Measurements from ENCODE around the gene DHFR. TPM values are rescaled to one million over a fixed set of nuclear protein-coding genes. Genes with fewer than 3 reads are reported as not detected.
"Not testable (repeated sequence)": the region's sequence is repeated elsewhere in the genome, so short reads cannot be mapped to it uniquely, and the experiment has no call there.

The DHFR gene
- total RNA-seq, 1 donor from 2014 or later: 13.4 TPM

DNA sequence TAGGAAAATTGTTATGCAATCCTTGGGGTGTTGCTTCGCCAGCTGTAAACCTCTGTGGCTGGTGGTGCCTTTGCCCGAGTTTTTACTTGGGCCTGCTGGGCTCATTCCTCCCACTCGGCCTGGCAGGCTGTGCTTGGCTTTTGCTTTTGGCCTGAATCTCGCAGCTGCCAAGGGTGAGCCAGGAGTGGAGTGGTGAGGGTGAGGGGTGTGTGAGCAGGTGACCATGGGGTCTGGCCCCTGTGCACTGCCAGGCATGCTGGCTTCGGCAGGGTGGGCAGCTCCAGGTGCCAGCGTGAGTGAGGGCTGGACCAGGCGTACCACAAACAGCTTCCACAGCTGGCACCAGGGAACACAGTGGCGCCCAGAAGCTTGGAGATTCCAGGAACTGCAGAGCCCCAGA, 12.6 kb upstream of the DHFR start:
- Mint-ChIP-seq H3K27me3 (ENCODE audit: low read depth) (no peaks in the 10 kb centered on the region), H3K27ac (ENCODE audit: unreplicated experiment) (no peak overlapping the region), H3K4me1 (ENCODE audit: low read depth) (peaks cover 8% of the 10 kb centered on the region), H3K9me3 (ENCODE audit: low read depth) (no peaks in the 10 kb centered on the region), H3K4me3 (ENCODE audit: unreplicated experiment) (no peak overlapping the region), H3K36me3 (ENCODE audit: low read depth) (peaks cover 7% of the 10 kb centered on the region)
- DNase-seq (ENCODE audit: low spot score): no peak
- TF ChIP-seq, protein P1, sequence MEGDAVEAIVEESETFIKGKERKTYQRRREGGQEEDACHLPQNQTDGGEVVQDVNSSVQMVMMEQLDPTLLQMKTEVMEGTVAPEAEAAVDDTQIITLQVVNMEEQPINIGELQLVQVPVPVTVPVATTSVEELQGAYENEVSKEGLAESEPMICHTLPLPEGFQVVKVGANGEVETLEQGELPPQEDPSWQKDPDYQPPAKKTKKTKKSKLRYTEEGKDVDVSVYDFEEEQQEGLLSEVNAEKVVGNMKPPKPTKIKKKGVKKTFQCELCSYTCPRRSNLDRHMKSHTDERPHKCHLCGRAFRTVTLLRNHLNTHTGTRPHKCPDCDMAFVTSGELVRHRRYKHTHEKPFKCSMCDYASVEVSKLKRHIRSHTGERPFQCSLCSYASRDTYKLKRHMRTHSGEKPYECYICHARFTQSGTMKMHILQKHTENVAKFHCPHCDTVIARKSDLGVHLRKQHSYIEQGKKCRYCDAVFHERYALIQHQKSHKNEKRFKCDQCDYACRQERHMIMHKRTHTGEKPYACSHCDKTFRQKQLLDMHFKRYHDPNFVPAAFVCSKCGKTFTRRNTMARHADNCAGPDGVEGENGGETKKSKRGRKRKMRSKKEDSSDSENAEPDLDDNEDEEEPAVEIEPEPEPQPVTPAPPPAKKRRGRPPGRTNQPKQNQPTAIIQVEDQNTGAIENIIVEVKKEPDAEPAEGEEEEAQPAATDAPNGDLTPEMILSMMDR (IDR thresholded peaks at IDR 0.05): no peak

DNA sequence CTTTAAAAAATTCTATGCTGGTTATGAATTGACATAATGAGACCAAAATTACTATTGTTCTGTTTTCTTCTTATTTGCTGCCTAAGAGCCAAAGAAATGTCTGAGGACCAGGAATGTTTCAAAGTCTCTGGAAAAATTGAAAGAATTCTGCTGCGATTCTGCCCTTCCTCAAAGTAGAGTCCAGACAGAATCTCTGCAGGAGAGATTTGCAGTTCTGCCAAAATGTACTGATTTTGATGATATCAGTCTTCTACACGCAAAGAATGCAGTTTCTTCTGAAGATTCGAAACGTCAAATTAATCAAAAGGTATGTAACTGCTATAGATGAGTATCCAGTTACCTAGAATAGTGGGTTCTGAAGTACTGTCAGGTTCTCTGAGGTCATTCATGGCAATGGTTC, 10.3 kb upstream of the DHFR start:
- H3K4me1 Mint-ChIP-seq (ENCODE audit: low read depth): peaks cover 18% of the 10 kb centered on the region
- no peak overlapping the region for H3K27ac Mint-ChIP-seq (ENCODE audit: unreplicated experiment)
- H3K4me3 Mint-ChIP-seq (ENCODE audit: unreplicated experiment): no peak overlapping the region
- peaks cover 16% of the 10 kb centered on the region for H3K36me3 Mint-ChIP-seq (ENCODE audit: low read depth)
- no peak for DNase-seq (ENCODE audit: low spot score)
- no peaks in the 10 kb centered on the region for H3K9me3 Mint-ChIP-seq (ENCODE audit: low read depth)
- H3K27me3 Mint-ChIP-seq (ENCODE audit: low read depth): no peaks in the 10 kb centered on the region
- TF ChIP-seq, protein P1 (IDR thresholded peaks at IDR 0.05): no peak

DNA sequence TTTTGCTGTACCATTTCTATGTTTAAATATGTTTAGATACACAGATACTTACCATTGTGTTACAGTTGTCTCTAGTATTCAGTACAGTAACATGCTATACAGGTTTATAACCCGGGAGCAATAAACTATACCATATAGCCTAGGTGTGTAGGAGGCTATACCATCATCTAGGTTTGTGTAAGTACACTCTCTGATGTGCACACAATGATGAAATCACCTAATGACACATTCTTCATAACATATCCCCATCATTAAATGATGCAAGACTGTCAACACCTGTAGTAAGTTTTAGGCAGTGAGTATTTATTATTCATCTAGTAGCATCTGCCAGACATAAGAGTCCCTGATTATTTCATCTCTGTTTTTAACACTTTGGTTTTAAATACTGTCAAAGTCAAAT, 7.3 kb upstream of the DHFR start:
- H3K4me3 Mint-ChIP-seq (ENCODE audit: unreplicated experiment): no peak overlapping the region
- TF ChIP-seq, protein P1 (IDR thresholded peaks at IDR 0.05): no peak
- no peaks in the 10 kb centered on the region for H3K9me3 Mint-ChIP-seq (ENCODE audit: low read depth)
- H3K36me3 Mint-ChIP-seq (ENCODE audit: low read depth): peaks cover 27% of the 10 kb centered on the region
- H3K27ac Mint-ChIP-seq (ENCODE audit: unreplicated experiment): no peak overlapping the region
- peaks cover 20% of the 10 kb centered on the region for H3K4me1 Mint-ChIP-seq (ENCODE audit: low read depth)
- H3K27me3 Mint-ChIP-seq (ENCODE audit: low read depth): no peaks in the 10 kb centered on the region
- no peak for DNase-seq (ENCODE audit: low spot score)

DNA sequence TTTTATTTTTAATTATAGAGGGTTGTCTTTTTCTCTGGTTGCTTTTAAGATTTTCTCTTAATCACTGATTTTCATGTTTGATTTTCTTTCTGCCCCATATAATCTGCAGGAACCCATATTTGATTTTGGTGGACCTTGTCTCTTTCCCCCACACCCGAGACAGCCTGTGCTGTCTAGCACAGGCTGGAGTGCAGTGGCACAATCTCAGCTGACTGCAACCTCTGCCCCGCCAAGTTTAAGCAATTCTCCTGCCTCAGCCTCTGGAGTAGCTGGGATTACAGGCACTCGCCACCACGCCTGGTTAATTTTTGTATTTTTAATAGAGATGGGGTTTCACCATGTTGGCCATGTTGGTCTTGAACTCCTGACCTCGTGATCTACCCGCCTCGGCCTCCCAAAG, 5.9 kb upstream of the DHFR start:
- not testable (repeated sequence) for H3K4me3 Mint-ChIP-seq (ENCODE audit: unreplicated experiment); DNase-seq (ENCODE audit: low spot score); H3K9me3 Mint-ChIP-seq (ENCODE audit: low read depth); H3K27me3 Mint-ChIP-seq (ENCODE audit: low read depth)
- H3K36me3 Mint-ChIP-seq (ENCODE audit: low read depth): peaks cover 24% of the 10 kb centered on the region
- H3K4me1 Mint-ChIP-seq (ENCODE audit: low read depth): peaks cover 29% of the 10 kb centered on the region
- peak overlapping the region; percentile 56 for H3K27ac Mint-ChIP-seq (ENCODE audit: unreplicated experiment)

DNA sequence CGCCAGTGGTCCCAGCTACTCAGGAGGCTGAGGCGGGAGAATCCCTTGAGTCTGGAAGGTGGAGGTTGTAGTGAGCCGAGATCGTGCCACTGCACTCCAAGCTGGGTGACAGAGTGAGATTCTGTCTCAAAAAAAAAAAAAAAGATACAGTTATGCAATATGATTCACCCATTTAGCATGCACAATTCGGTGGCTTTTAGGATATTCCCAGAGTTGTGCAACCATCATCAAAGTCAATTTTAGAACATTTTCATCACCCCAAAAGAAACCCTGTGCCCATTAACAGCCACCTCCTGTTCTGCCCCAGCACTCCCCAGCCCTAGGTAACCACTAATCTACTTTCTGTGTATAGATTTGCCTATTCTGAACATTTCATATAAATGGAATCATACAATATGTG, 4.3 kb upstream of the DHFR start:
- Mint-ChIP-seq H3K27me3 (ENCODE audit: low read depth) (no peaks in the 10 kb centered on the region), H3K4me1 (ENCODE audit: low read depth) (peaks cover 29% of the 10 kb centered on the region), H3K9me3 (ENCODE audit: low read depth) (no peaks in the 10 kb centered on the region), H3K36me3 (ENCODE audit: low read depth) (peaks cover 24% of the 10 kb centered on the region), H3K4me3 (ENCODE audit: unreplicated experiment) (no peak overlapping the region), H3K27ac (ENCODE audit: unreplicated experiment) (no peak overlapping the region)
- TF ChIP-seq, protein P1 (IDR thresholded peaks at IDR 0.05): no peak
- DNase-seq (ENCODE audit: low spot score): no peak

DNA sequence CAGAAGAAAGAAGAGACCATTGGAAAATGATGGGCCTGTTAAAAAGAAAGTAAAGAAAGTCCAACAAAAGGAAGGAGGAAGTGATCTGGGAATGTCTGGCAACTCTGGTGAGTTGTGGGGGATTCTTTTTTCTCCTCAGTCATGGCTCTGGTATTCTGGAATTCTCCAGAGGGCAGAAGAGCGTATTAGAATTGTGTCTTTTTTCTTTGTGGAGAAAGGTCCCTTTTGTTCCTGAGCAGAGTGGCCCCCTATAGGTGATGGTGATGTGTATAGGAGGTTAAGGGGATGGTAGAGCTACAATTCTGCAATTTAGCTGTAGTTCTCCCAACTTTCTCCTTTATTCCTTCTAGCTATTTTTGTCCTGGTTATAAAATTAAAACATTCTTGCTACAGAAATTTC, 1.6 kb upstream of the DHFR start:
- Mint-ChIP-seq H3K27ac (ENCODE audit: unreplicated experiment) (peak overlapping the region; percentile 27), H3K9me3 (ENCODE audit: low read depth) (no peaks in the 10 kb centered on the region), H3K4me1 (ENCODE audit: low read depth) (peaks cover 40% of the 10 kb centered on the region), H3K27me3 (ENCODE audit: low read depth) (no peaks in the 10 kb centered on the region), H3K4me3 (ENCODE audit: unreplicated experiment) (no peak overlapping the region), H3K36me3 (ENCODE audit: low read depth) (peaks cover 24% of the 10 kb centered on the region)
- TF ChIP-seq, protein P1 (IDR thresholded peaks at IDR 0.05): peak; percentile 20
- DNase-seq (ENCODE audit: low spot score): no peak
